NCI-H1417 treated with DMSO at 0.1 percent for 48 hours (cell line): ENCODE results near the gene ACHE.
"Not testable (repeated sequence)": the region's sequence is repeated elsewhere in the genome, so short reads cannot be mapped to it uniquely, and the experiment has no call there.

Experiments used
- DNase-seq: peaks from one replicate; lab custom pipeline; 2025; lab: John Stamatoyannopoulos, UW

Gene ACHE

DNA sequence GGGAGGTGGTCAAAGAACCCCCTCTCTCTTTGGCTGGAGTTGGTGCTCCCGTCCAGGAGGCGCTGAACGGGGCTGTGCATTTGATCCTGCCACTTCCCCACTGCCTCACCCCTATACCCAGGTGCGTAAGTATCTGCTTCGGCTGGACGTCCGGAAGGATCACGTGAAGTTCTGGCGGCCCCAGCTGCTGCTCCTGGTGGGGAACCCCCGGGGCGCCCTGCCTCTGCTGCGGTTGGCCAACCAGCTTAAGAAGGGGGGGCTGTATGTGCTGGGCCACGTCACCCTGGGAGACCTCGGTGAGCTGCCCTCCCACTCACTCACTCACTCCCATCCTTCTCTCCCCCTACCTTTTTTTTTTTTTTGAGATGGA is 34.1 kb downstream of the ACHE start:
- no peak for DNase-seq

DNA sequence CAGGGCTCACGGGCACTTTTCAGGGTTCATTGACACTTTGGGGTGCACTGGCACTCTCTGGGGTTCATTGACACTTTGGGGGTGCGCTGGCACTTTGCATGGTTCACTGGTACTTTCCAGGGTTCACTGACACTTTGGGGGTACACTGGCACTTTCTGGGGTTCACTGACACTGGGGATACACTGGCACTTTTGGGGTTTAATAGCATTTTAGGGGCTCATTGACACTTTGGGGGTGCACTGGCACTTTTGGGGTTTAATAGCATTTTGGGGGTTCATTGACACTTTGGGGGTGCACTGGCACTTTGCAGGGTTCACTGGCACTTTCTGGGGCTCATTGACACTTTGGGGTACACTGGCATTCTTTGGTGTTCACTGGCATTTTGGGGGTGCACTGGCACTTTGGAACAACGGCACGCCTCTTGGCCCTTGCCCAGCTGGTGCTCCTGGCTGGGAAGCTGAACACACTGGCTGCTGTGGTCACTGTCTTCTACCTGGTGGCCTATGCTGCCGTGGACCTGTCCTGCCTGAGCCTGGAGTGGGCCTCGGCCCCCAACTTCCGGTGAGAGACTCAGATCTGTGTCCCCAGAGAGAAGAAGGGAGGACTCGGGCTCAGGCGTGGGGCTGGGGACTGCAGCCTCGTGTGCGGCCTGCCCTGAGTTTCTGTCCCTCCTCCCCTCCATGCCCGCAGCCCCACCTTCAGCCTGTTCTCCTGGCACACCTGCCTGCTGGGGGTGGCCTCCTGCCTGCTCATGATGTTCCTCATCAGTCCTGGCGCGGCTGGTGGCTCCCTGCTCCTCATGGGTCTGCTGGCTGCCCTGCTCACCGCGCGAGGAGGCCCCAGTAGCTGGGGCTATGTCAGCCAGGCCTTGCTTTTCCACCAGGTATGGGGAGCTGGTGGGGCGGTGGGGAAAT is 34.7 kb downstream of the ACHE start:
- no peak for DNase-seq

DNA sequence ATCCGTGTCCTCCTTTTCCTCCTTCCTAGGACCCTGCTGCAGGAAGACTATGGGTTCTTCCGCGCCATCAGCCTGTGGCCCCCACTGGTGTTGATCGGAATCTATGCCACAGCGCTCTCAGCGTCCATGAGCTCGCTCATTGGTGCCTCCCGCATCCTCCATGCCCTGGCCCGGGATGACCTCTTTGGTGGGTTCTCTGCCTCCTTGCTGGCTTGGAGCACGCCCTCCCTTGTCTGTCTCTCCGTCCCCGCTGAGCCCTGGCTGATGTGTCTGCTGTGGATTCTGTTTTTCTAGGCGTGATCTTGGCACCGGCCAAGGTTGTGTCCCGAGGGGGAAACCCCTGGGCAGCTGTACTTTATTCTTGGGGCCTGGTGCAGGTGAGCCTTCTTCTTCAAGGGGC is 35.8 kb downstream of the ACHE start:
- DNase-seq: no peak

DNA sequence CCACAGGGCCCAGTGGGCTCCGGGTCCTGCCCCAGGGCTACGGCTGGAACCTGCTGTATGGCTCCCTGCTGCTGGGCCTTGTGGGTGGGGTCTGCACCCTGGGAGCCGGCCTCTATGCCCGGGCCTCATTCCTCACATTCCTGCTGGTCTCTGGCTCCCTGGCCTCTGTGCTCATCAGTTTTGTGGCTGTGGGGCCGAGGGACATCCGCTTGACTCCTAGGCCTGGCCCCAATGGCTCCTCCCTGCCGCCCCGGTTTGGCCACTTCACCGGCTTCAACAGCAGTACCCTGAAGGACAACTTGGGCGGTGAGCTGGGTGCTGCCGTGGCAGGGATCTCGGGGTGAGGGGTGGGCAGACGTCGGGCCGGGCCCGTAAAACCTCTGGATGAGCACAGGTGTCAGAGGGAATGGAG is 38.8 kb downstream of the ACHE start:
- DNase-seq: no peak

DNA sequence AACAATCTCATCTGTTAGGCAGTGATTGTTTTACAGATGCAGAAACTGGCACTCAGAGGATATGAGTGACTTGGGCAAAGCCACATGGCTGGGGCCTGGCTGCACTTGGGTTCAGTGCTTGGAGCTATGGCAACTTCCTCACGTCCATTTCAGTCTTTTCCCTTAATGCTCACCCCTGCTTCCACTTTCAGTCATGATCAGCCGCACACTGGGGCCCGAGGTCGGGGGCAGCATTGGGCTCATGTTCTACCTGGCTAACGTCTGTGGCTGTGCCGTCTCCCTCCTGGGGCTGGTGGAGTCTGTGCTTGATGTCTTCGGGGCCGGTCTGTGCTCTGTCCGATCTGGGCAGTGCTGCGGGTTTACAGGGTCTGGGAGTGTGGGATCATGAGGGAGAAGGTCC is 40.2 kb downstream of the ACHE start:
- no peak for DNase-seq

DNA sequence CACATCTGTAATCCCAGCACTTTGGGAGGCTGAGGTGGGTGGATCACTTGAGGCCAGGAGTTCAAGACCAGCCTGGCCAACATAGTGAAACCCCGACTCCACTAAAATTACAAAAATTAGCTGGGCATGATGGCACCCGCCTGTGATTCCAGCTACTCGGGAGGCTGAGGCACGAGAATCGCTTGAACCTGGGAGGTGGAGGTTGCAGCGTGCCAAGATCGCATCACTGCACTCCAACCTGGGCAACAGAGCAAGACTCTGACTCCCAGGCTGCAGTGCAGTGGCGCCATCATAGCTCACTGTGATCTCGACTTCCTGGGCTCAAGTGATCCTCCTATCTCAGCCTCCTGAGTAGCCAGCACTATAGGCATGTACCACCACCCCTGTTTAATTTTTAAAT is 40.8 kb downstream of the ACHE start:
- DNase-seq: not testable (repeated sequence)

DNA sequence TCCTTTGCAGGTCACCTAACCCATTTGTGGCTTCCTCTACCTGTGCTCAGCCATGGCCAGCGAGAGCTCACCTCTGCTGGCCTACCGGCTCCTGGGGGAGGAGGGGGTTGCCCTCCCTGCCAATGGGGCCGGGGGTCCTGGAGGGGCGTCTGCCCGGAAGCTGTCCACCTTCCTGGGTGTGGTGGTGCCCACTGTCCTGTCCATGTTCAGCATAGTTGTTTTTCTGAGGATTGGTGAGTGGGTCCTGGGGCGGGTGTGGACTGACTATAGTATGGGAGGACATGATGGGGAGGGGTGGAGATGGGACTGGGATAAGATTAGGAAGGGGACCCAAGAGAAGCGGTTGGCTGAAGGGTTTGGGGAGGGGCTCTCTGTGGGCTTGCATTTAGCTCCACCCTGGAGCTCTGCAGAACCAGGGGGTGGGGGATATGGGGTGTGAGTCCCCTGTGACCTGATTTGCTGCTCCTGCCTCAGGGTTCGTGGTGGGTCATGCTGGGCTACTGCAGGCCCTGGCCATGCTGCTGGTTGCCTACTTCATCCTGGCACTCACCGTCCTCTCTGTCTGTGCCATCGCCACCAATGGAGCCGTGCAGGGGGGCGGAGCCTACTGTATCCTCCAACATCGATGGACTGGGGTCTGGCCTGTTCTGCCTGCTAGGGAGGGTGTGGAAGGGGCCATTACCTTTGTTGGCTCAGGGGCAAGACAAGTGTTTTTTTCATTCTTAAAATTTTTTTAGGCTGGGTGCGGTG is 41.4 kb downstream of the ACHE start:
- no peak for DNase-seq

DNA sequence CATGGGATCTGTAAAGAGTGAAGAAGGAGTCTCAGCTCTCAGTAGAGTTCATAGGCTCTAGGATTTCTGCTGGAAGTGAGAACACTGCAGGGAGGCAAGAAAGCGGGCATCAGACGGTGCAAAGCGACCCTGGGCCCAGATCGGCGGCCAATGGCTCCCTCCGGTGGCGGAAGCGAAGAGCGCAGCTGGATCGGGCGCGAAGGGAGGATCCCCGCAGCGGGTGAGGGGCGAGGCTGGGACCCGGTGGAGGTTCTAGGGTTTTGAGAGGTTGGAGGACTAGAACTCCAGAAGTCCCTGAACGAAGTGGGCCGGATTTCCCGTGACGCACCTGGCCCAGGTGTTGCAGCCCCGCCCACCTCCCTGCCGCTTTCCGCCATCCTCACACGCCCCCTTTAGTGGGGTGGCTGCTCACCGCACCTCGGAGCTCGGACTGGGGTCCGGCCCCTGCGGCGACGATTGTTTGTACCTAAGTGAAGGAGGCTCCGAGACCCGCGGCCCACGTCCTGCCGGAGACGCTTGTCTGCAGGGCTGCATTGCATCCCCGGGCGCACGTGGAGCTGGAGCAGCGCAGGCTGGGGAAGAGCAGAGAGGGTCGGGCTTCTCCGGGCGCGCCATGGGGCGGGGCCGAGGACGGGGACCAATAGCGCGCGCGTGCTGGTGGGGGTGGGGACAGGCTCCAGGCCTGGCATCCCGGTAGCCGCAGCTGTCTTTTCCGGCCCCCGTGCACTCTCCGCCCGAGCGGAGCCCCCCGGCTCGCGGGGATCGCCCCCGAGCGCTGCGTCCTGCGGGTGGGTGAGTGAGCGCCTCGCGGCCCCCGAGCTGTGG is 43.4 kb downstream of the ACHE start, which contains the start of gene SLC12A9:
Gene SLC12A9, plus strand, starts transcription at position 666 of the 825 bp plus-strand sequence. CDS start 1,485 bp downstream, outside the sequence.
- DNase-seq: peak; percentile 73

DNA sequence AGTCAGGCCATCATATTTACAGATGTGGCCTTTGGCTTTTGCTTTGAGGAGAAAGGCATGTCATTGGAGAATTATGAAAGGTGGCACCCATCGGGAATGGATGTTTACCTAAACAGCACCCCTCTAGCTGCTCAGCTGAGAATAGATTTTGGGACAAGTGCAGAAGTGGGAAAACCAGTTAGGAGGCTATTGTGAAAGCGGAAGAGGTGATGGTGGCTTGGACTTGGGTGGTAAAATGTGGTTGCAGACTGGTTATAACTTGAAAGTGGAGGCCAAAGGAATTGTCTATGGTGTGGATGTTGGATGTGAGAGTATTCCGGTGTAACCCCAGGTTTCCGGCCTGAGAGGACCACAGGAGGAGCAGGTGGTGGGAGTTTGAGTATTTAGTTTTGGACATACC is 48.3 kb downstream of the ACHE start:
- DNase-seq: no peak

DNA sequence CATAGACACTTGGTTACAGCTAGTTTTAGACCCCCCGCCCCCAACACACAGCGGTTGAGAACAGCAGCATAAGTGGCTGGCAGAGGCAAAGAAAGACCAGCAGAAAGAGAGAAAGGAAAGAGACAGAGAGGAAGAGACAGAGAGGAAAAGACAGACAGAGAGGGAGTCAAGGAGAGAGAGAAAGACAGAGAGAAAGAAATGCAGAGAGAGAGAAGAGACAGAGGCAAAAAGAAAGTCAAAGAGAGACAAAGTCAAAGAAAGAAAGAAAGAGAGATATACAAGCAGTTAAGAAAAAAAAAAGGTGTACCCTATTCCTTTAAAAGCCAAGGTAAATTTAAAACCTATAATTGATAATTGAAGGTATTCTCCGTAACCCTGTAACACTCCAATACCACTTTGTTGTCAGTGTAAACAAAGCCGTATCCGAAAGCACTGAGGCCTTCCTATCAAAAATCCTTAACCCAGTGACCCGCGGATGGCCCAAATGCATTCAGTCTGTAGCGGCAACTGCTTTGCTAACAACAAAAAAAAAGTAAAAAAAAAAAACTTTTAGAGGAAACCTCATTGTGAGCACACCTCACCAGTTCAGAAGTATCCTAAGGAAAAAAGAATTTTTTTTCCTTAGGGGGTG is 55.1 kb downstream of the ACHE start:
- DNase-seq: no peak
